H7 (cell line): ENCODE results near the gene TRMT1. TPM values are rescaled to one million over a fixed set of nuclear protein-coding genes. Genes with fewer than 3 reads are reported as not detected.
"Not testable (repeated sequence)": the region's sequence is repeated elsewhere in the genome, so short reads cannot be mapped to it uniquely, and the experiment has no call there.

Experiments
- DNase-seq: peaks from one replicate; pipeline ENCODE4 v3.0.0; 2012
- H3K27me3 ChIP-seq: 2 replicates; pipeline ENCODE4 v1.6.0; 2011; ENCODE audit warnings: mild to moderate bottlenecking, low read length; ENCODE audit not compliant: control insufficient read depth, insufficient read depth
- H3K36me3 ChIP-seq: replicated peaks from 2 replicates; pipeline ENCODE4 v1.5.1; 2011; ENCODE audit warnings: low read length; ENCODE audit not compliant: control insufficient read depth, insufficient read depth
- H3K4me3 ChIP-seq: 2 replicates; pipeline ENCODE4 v1.5.1; 2011; ENCODE audit warnings: low read depth, mild to moderate bottlenecking, control low read depth, low read length, moderate library complexity; ENCODE audit not compliant: insufficient read depth
- total RNA-seq: library from RNA; depleted of rRNA; stranded (reverse); fragments of >200 nt; shearing (Covaris generic); gene quantifications from 2 replicates; pipeline ENCODE4 v1.2.3, GENCODE V29; 2014; rRNA removed

TRMT1 gene
- total RNA-seq, result 81.5 and 89.1 TPM in 2 replicates

DNA sequence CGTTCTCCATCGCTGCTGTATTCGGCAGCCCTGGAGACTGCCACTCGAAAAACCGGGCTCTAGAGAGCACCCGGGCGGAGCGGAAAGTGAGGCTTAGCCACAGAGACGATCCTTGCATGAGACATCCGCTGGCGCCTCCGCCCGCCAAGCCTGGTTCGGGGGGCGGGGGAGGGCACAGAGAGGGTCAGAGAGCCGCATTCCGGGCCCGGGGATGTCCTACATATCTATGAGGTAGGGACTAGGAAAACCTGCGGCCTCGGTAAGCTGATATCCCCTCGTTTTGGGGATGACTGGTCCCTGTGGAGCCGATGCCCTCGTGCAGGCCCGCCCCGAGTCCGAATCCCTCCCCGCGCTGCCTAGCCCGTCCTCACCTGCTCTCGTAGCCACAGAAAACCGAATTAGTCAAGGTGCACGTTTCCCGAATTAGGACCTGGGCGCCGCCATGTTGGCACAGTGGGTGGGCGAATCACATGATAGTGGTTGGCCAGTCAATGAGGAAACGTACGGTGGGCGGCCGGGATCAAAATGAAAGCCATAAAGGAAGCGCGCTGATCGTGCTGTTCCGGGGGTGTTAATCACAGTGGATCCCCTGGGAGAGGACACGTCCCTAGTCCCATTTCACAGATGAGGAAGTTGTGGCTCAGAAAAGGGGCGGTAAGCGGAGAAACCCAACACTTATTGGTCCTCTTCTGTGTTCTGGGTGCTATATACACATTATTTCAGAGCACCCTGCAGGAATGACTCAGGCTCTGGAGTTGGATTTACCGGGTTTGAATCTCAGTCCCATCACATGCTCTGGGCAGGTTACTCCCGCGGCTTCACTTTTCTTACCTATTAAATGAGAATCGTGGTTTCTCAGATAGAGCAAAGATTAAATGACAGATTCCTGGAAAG lies at the start of gene TRMT1:
Gene TRMT1, minus strand, starts transcription at position 459 of the 894 bp plus-strand sequence. Its CDS starts 341 bp downstream, at position 118.
- H3K4me3 ChIP-seq, result peak within 1 kb of the TSS; percentile 92
- peak; percentile 96 for DNase-seq
- peaks cover 10% of the 10 kb centered on the region for H3K36me3 ChIP-seq

DNA sequence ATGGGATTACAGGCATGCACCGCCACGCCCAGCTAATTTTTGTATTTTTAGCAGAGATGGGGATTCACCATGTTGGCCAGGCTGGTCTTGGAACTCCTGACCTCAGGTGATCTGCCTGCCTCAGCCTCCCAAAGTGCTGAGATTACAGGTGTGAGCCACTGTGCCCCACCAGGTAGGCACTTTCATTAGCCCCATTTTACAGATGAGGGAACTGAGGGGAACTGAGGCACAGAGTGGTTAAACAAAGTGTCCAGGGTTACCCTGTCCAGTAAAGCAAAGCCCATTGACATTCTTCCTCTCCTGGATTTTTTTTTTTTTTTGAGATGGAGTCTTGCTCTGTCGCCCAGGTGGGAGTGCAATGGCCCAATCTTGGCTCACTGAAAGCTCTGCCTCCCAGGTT lies 49.6 kb upstream of the TRMT1 start:
- not testable (repeated sequence) for H3K36me3 ChIP-seq, DNase-seq, H3K27me3 ChIP-seq, H3K4me3 ChIP-seq

More for the DNA sequence above, at the start of gene TRMT1:
- H3K27me3 ChIP-seq, result no peaks in the 10 kb centered on the region

DNA sequence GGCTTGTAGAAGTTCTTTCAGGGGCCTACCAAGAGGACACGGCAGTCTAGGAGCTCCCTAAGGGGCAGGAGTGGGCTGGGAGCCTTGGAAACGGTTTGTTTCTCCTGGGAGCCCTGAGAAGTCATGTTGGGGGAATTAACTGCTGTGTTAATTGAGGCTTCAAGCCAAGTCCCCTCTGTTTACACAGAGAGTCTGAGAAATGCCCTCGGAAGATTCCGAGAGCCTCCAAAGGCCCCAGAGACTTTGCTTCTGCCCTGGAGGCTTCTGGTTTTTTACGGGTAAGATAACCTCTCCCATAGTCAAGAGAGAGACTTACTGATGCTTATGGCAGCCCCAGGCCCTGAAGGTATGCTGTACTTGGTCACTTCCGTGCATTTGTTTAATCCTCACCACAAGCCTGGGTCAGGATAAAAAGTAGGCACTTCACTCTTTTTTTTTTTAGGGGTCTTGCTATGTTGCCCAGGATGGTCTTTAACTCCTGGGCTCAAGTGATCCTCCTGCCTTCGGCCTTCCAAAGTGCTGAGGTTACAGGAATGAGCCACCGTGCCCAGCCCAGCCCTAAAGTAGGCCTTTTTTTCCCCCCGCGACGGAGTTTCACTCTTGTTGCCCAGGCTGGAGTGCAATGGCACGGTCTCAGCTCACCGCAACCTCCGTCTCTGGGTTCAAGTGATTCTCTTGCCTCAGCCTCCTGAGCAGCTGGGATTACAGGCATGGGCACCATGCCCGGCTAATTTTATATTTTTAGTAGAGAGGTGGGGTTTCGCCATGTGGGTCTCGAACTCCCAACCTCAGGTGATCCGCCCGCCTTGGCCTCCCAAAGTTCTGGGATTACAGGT lies 48.8 kb upstream of the TRMT1 start:
- H3K36me3 ChIP-seq, result no peaks in the 10 kb centered on the region; the same call in 1 of the 2 replicates
- DNase-seq, result no peak
- no peaks in the 10 kb centered on the region for H3K27me3 ChIP-seq
- H3K4me3 ChIP-seq, result no peak overlapping the region; the same call in 1 of the 2 replicates

DNA sequence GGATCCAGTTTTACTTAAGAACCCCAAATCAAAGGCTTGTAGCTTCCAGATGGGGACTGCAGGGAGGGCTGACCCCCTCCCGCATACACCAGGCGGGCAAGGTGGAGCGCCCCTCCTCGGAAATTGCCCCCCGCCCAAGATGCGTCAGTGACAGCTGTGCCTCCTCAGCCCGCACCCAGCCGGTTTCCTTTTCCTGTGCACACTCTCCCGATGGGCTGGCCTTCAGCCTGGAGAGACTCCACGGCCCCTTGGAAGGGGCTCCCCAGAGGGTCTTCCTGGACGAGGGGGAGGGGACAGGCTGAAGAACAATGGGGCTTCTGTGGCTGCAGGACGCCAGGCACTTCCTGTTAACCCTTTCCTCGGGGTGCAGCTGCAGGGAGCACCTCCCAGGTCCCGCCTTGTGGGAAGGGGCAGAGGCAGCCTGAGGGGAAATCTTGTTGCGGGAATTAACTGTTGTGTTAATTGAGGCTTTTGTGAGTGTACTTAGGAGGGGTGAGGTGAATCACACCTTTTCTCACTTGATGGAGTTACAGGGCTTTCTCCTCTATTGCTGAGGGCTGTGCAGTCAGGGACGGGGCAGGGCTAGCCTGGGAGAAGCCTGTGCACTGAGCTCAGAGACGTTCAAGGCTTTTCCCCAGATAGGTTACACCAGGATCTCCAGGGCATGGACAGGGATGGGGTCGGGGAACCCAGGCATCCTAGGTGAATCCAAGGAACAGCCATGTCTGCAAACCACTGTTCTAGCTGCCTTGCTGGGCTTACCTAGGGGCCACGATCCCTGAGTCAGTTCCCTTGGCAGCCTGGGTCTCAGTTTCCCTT lies 48.0 kb upstream of the TRMT1 start:
- peak; percentile 90 for DNase-seq
- peak overlapping the region; percentile 47 for H3K4me3 ChIP-seq
- no peaks in the 10 kb centered on the region; the same call in 1 of the 2 replicates for H3K36me3 ChIP-seq
- no peaks in the 10 kb centered on the region for H3K27me3 ChIP-seq

DNA sequence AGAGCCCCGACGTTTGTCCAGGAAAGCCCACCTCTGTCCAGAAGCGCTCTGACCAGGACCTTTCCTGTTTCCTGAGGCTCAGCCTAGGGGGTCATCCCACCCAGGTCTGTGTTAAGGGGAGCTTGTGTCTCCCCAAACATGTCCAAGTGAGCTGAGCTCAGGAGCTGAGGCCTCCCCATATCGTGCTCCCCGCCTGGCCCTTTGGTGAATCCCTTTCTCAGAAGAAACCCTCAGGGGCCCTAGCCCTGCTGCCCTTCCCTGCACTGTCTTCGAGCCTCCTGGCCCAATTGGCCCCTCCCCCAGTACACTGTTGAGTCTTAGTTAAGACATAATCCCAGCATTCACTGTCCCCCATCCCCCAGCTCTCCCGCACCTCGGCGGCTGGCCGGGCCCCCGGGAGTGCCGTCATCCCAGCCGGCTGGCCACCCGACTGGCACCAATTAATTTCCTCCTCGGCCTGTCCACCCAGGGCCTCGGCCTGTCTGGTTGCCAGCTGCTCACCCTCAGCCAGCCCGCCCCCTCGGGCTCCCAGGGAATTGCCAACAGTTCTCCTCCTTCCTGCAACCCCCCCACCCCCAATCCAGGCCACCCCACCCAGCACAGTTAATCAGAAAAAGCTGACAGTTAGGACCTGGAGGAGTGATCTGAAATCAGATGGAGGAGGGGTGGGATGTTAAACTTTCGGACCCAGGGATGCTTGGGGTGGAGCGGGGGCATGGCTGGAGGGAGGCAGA lies 47.2 kb upstream of the TRMT1 start:
- Histone ChIP-seq H3K36me3 (no peaks in the 10 kb centered on the region), H3K27me3 (no peaks in the 10 kb centered on the region), H3K4me3 (peak overlapping the region; percentile 47)
- peak; percentile 87 for DNase-seq

DNA sequence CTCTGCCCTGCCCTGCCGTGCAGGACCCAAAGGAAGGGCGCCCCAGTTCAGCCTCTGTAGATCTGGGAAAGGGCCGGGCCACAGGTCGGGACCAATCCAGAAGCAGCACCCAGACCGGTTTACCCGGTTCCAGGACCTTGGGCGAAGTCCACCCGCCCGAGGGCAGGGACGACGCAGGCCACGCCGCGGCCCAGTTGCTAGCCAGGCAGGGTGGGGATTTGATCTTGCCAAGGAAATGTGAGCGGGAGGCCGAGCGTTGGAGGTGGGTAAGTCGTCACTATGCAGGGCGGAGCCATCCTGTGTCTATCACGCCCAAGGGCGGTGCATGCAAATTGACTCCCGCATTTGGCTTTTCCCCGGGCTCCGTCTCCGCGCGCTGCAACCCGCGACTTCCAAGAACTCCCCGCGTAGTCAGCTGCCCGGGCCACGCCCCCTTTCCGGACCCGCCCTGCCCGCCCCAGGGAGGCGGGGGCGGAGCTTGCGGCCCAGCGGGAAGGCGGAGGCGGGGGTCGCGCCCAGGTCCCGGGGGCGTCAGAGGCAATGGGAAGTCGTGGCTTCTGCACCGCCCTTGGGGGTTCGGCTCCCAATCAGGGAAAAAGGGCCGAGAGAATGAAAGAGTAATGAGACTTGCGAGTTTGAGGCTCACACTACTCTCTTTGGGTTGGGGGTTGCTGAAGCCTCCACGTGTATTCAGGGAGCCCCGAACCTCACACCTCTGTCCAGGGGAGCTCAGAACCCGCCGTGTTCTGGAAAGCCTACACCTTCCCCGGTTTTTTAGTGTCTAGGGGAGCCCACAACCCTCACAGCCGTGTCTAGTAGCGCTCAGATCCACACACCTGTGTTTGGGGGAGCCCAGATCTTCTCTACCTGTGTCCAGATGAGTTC lies 46.4 kb upstream of the TRMT1 start:
- Histone ChIP-seq H3K4me3 (peak overlapping the region; percentile 47), H3K27me3 (no peaks in the 10 kb centered on the region), H3K36me3 (no peaks in the 10 kb centered on the region)
- peak; percentile 92 for DNase-seq

DNA sequence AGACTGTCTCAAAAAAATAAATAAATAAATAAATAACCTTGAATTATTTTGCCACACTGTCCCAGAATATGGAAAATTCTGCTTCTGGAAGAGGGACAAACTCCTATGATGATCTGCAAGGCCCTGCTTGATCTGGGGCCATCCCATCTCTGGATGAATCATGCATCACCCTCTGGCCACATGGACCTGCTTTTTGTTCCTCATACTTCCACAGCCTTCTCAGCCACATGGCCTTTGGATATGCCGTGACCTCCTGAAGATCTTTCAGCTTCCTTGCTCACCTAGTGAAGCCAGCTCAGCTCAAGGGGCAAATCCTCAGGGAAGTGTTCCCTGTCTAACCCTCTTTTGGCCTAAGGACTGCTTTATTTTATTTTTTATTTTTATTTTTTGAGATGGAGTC lies 44.0 kb upstream of the TRMT1 start:
- Histone ChIP-seq H3K36me3 (no peaks in the 10 kb centered on the region), H3K4me3 (no peak overlapping the region), H3K27me3 (no peaks in the 10 kb centered on the region)
- DNase-seq, result no peak

DNA sequence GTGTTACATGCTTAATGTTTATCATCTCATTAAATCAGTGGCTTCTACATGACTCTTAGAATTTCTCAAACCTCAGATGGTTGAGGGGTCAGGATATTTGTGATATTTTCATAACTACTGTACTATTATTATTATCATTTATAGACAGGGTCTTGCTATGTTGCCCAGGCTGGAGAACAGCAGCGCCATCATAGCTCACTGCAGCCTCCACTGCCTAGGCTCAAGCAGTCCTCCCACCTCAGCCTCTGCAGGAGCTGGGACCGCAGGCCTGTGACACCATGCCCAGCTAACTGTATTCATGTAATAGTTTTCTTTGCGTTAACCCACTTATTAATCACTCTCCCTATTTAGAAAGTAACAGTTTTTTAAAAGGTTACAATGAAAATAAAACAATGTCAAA lies 43.2 kb upstream of the TRMT1 start:
- DNase-seq, result no peak
- Histone ChIP-seq H3K27me3 (no peaks in the 10 kb centered on the region), H3K36me3 (no peaks in the 10 kb centered on the region), H3K4me3 (no peak overlapping the region)

DNA sequence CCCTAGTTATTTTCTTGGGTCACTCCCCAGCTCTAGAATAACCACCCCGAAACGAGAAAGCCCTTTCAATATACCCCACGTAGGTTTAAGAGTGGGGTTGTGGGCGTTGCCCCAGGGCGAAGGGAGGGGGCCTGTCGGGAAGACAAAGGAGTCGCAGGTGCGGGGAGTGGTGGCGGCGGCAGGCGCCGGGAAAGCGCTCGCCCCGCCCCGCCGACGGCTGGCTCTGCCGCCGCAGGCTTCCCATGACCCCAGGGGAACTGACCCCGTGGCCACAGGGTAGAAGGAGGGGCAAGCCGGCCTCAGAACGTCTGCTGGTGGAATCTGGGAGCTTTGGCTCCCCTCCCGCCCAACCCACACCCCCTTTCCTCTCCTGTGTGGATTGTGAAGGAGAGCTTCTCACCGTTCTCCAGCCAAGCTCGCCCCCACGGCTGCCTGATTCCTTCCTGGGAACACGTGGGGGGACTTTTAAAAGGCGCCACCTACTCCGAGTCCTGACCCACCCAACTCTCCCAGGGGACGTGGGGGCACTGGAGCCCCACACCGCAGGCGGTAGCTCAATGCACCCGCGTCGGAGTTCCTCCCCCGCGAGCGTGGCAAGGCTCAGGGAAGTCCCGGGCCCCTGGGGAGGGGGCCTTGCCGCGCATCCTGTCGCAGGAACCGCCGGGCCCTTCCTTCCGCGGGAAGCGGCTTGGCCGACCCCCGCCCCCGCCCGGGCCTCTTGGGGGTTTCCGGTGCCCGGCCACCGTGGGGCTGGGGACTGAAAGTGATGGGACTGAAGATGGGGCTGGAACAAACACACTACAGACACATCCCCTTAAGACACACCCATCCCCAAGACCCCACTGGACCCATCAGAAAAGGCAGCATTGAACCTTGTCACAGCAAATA lies 39.2 kb upstream of the TRMT1 start:
- peak; percentile 97 for DNase-seq
- H3K36me3 ChIP-seq, result peaks cover 3% of the 10 kb centered on the region
- no peaks in the 10 kb centered on the region for H3K27me3 ChIP-seq
- H3K4me3 ChIP-seq, result peak overlapping the region; percentile 99

DNA sequence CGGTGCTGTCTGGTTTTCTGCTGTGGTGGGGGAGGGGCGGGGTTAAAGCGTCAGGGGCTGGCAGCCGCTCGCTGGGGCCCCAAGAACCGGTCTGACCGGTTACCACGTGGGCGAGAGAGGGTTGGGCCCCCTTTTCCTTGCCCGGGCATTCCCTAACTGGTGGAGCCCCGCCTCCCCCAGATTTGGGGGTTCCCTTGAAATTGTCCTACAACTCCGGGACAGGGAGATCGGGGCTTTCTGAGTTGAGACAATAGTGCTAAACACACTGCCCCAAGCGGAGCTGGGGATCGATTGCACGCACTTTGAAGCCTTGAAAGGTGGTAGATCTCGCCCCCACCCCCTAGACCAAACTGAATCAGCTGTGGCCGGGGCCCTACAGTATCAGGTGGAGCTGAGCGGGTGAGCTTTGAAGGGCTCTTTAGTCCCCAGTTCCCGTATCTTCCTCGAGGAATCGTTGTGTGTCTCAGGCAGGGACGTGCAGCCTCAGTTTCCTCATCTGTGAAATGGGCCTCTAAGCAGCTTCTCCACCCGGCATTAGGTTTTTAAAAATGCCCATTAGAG lies 38.5 kb upstream of the TRMT1 start:
- DNase-seq, result peak; percentile 95
- H3K4me3 ChIP-seq, result peak overlapping the region; percentile 99
- peaks cover 3% of the 10 kb centered on the region for H3K36me3 ChIP-seq
- no peaks in the 10 kb centered on the region for H3K27me3 ChIP-seq

DNA sequence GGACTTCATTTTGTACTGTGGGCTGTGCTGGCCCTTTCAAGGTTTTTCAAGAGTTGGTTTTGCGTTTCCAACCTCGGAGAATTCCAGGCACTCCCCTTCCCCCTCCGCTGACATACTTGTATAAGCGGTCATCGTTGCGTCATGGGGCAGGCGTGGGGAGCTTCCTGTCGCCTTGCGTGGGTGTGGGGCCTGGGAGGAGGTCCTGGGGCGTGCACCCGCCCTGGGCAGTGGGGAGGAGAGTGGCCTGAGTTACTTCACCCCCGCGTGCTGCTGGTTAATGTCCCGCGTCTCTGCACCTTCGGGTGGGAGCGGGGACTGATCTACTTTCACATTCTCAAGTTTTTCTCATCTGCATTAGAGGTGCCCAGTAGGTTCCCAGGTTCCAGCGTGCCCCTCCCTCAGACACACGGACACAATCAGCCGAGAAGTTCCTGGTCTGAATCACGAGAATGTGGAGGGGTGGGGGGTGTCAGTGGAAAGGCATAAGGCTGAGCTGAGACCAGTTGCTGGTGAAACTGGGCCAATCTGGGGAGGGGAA lies 37.8 kb upstream of the TRMT1 start:
- peak; percentile 55 for DNase-seq
- Histone ChIP-seq H3K27me3 (no peaks in the 10 kb centered on the region), H3K36me3 (peaks cover 3% of the 10 kb centered on the region), H3K4me3 (peak overlapping the region; percentile 99)
